SK-N-MC (cell line): Measurements from ENCODE around the gene SEPSECS.

Experiments used
- EZH2 ChIP-seq: fragments of 200-600 bp; sonication (generic); IDR thresholded peaks from one replicate; pipeline ENCODE4 v1.6.1; 2017; ENCODE audit warnings: antibody characterized with exemption
- POLR2AphosphoS5 ChIP-seq: IDR thresholded peaks from 2 replicates; pipeline ENCODE4 v1.6.1; 2012; ENCODE audit warnings: mild to moderate bottlenecking, low read depth, low read length, borderline replicate concordance

DNA sequence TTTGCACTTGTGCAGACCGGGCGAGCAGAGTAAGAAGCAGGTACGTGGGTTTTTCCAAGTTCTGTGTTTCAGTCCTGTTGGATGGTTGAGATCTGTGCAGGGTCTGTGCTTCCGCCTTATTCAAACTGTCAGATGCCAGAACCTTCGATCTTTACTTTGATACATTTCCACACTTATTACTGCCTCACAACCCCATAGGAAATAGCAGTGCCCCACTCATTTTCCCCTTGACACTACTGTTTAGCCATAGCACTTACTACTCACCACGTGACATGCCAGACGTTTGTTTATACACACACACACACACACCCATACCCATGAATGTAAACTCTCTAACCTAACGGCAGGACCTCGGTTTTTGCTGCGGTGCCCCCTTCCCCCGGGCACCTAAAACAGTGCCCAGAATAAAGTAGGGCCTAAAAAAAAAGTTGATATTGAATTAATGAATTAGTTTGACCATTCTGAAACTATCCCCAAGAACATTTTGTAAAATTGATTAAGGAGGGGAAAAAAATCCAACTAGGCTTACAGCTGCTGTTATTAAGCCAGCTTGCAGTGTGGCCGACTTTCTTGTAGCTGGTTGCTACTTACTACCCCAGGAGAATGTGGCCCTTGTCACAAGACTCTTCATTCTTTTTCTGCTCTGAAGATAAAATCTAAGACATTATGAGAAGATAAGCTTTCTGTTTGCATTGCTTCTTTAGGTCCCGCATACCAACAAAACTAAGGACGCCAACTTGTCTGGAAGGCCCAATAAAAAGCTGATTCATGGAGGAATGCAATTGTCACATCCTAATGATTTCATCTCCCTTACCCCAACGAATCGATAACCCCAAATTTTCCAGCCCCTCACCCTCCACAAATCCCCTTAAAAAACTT is 704 bp upstream of the SEPSECS start:
- TF ChIP-seq POLR2AphosphoS5 (peak; percentile 79; the same call in 1 of the 2 replicates), EZH2 (no peak)
